Uterus (tissue), 4 donors: ENCODE data around the gene CLIC1. TPM values are rescaled to one million over a fixed set of nuclear protein-coding genes. Genes with fewer than 3 reads are reported as not detected.
A peak's percentile ranks its signal among the peaks of the same experiment; 100 is the strongest.

Experiments
- DNase-seq, 2 donors: peaks; one replicate each; pipeline ENCODE4 v3.0.0-alpha.2; 2019 to 2020
- H3K27ac ChIP-seq, 2 donors: fragments of 200-600 bp; sonication (generic); 1 replicate in 1 of 2; 2 replicates in 1 of 2; pipeline ENCODE4 v1.5.1; 2016 to 2018
- H3K27me3 ChIP-seq, 2 donors: fragments of 200-600 bp; sonication (generic); one replicate each; pipeline ENCODE4 v1.5.1; 2018 to 2019; ENCODE audit warnings: control low read depth in 1 of 2
- H3K36me3 ChIP-seq, 2 donors: fragments of 200-600 bp; sonication (generic); one replicate each; pipeline ENCODE4 v1.5.1; 2019; ENCODE audit warnings: control low read depth in 1 of 2
- H3K4me1 ChIP-seq, 2 donors: fragments of 200-600 bp; sonication (generic); one replicate each; pipeline ENCODE4 v1.5.1; 2018 to 2019; ENCODE audit warnings: control low read depth in 1 of 2
- H3K4me3 ChIP-seq, 2 donors: fragments of 200-600 bp; sonication (generic); 1 replicate in 1 of 2; 2 replicates in 1 of 2; pipeline ENCODE4 v1.5.1; 2018 to 2019; ENCODE audit warnings: mild to moderate bottlenecking in 1 of 2
- H3K9me3 ChIP-seq, 2 donors: fragments of 200-600 bp; sonication (generic); one replicate each; pipeline ENCODE4 v1.5.1; 2019; ENCODE audit warnings: control low read depth in 1 of 2
- CTCF ChIP-seq, 4 experiments: fragments of 200-600 bp in 2 of 4; fragments of 450-650 bp in 2 of 4; sonication (generic) in 2 of 4; IDR thresholded peaks; one replicate each; pipeline ENCODE4 v1.5.1; 2016 to 2019; ENCODE audit warnings: antibody characterized with exemption in 4 of 4, mild to moderate bottlenecking in 2 of 4, moderate library complexity in 1 of 4
- POLR2A ChIP-seq, 2 donors: fragments of 450-650 bp; IDR thresholded peaks; one replicate each; pipeline ENCODE4 v1.6.1; 2016; ENCODE audit warnings: antibody characterized with exemption in 2 of 2, mild to moderate bottlenecking in 1 of 2, moderate library complexity in 1 of 2
- intact Hi-C: fragments of 100-400 bp; cut with DNase I; formaldehyde crosslinking; loops from one replicate; pipeline ENCODE4 v1.15.1; 2023; ENCODE audit warnings: low total_unique reads
- total RNA-seq, 4 donors: library from RNA; depleted of rRNA in 3 of 4; stranded (reverse); fragments of >200 nt in 3 of 4; gene quantifications; one replicate each; pipeline versions ENCODE4 v1.1.0 to v1.2.4, GENCODE V29; 2014 to 2023
- donor health status: DM: yes; HTN: yes; CAD: no.

The CLIC1 gene
- total RNA-seq, 4 donors from 2014 or later, result 173 to 328 (median 216) TPM

- no peak for DNase-seq
- TF ChIP-seq CTCF (IDR thresholded peaks at IDR 0.05), result no peak
- TF ChIP-seq POLR2A (IDR thresholded peaks at IDR 0.05), result no peak
- no peak overlapping the region for H3K27ac ChIP-seq
- no peak overlapping the region for H3K4me3 ChIP-seq
- H3K27me3 ChIP-seq, result no peaks in the 10 kb centered on the region
- H3K4me1 ChIP-seq, result peaks cover 0 to 5% of the 10 kb centered on the region in 2 donors
- no peaks in the 10 kb centered on the region for H3K9me3 ChIP-seq
- intact Hi-C loops, result no loop called here
- H3K36me3 ChIP-seq, result no peaks in the 10 kb centered on the region
Observed at GRCh38 chr6:31744422-31744821, 8.1 kb upstream of the CLIC1 start.

GRCh38 chr6:31742894-31743293, 6.6 kb upstream of the CLIC1 start:
- H3K27me3 ChIP-seq, result no peaks in the 10 kb centered on the region
- TF ChIP-seq POLR2A (IDR thresholded peaks at IDR 0.05) (no peak), CTCF (IDR thresholded peaks at IDR 0.05) (no peak)
- DNase-seq, result no peak
- no peaks in the 10 kb centered on the region for H3K9me3 ChIP-seq
- H3K4me3 ChIP-seq, result no peak overlapping the region
- intact Hi-C loops, result no loop called here
- peaks cover 0 to 9% of the 10 kb centered on the region in 2 donors for H3K4me1 ChIP-seq
- H3K36me3 ChIP-seq, result no peaks in the 10 kb centered on the region
- H3K27ac ChIP-seq, result no peak overlapping the region

- intact Hi-C loops, result no loop called here
- Histone ChIP-seq H3K27ac (no peak overlapping the region), H3K27me3 (no peaks in the 10 kb centered on the region), H3K36me3 (no peaks in the 10 kb centered on the region), H3K4me3 (no peak overlapping the region), H3K4me1 (peaks cover 0 to 11% of the 10 kb centered on the region in 2 donors), H3K9me3 (no peaks in the 10 kb centered on the region)
- DNase-seq, result no peak
- TF ChIP-seq POLR2A (IDR thresholded peaks at IDR 0.05), result no peak
- no peak for TF ChIP-seq CTCF (IDR thresholded peaks at IDR 0.05)
Observed at GRCh38 chr6:31741815-31742214, 5.5 kb upstream of the CLIC1 start.

GRCh38 chr6:31740397-31741223, 4.3 kb upstream of the CLIC1 start:
- no peaks in the 10 kb centered on the region for H3K9me3 ChIP-seq
- DNase-seq, result no peak
- intact Hi-C loops, result no loop called here

More at GRCh38 chr6:31740397-31741223, 4.3 kb upstream of the CLIC1 start:
- Histone ChIP-seq H3K27me3 (no peaks in the 10 kb centered on the region), H3K4me1 (peaks cover 0 to 13% of the 10 kb centered on the region in 2 donors), H3K36me3 (no peaks in the 10 kb centered on the region), H3K4me3 (peak overlapping the region; percentile 60 to 85), H3K27ac (peak overlapping the region; percentile 71 to 80)
- TF ChIP-seq POLR2A (IDR thresholded peaks at IDR 0.05), result no peak
- no peak for TF ChIP-seq CTCF (IDR thresholded peaks at IDR 0.05)
